ENCODE data around the gene CTRB2. TPM values are rescaled to one million over a fixed set of nuclear protein-coding genes. Genes with fewer than 3 reads are reported as not detected.
A peak's percentile ranks its signal among the peaks of the same experiment; 100 is the strongest.

Gene CTRB2
- total and polyA plus RNA-seq, 2 of the 8 experiments (the other 6 are each of a cell fraction or from before 2014, with no cell fraction given) = not detected

- CTCF ChIA-PET (ENCODE audit: partially characterized antibody) = interaction anchor here (0.6 to 3.0 kb wide), 9 partner anchors 11 to 157 kb away, joined by 3 to 10 read pairs (median 4); partner anchors contain the start of gene CTRB2
- no peak for DNase-seq (ENCODE audit: low read depth in 1 of 2, low spot score in 2 of 2)
Observed at GRCh38 chr16:75228143-75228976, 21.4 kb upstream of the CTRB2 start.

More at GRCh38 chr16:75228143-75228976, 21.4 kb upstream of the CTRB2 start:
- Histone ChIP-seq H2BK5ac (ENCODE audit: low read depth, low read length) (no peak overlapping the region), H3K56ac (replicated peaks; ENCODE audit: insufficient read length, low read depth, low read length) (no peak overlapping the region), H3K79me1 (ENCODE audit: low read depth, low read length) (no peaks in the 10 kb centered on the region), H4K91ac (replicated peaks; ENCODE audit: insufficient read length, low read length) (no peak overlapping the region), H3K4me1 (replicated peaks in 1 of 4; ENCODE audit: control insufficient read depth in 3 of 4, insufficient read depth in 4 of 4, low read length in 3 of 4) (peaks cover 0 to 4% (median 0%) of the 10 kb centered on the region in 4 experiments; a peak in 1 of 7 replicates), H3K79me2 (ENCODE audit: control insufficient read depth in 1 of 2, insufficient read depth in 2 of 2, low read length in 2 of 2) (no peaks in the 10 kb centered on the region), H3K14ac (ENCODE audit: insufficient read length) (no peak overlapping the region), H3K4me2 (ENCODE audit: insufficient read depth in 1 of 2, low read depth in 2 of 2, low read length in 2 of 2) (no peak overlapping the region), H3K23ac (ENCODE audit: insufficient read length) (no peak overlapping the region), H3K27me3 (replicated peaks in 1 of 4; ENCODE audit: control insufficient read depth in 3 of 4, extremely low read depth in 1 of 4, insufficient read depth in 3 of 4, low read length in 3 of 4) (no peaks in the 10 kb centered on the region), H2BK15ac (ENCODE audit: low read length) (no peak overlapping the region), H4K8ac (ENCODE audit: extremely low read depth, insufficient read depth, low read length) (no peak overlapping the region), H3K27ac (ENCODE audit: low read depth, low read length) (no peak overlapping the region), H2AFZ (ENCODE audit: low read length) (no peak overlapping the region), H3K4ac (replicated peaks; ENCODE audit: insufficient read length, low read depth, low read length) (no peak overlapping the region), H3K18ac (ENCODE audit: extremely low read depth, low read length) (no peak overlapping the region), H2BK12ac (ENCODE audit: low read depth, low read length) (no peak overlapping the region), H4K5ac (ENCODE audit: insufficient read length, low read depth, low read length) (no peak overlapping the region), H2BK20ac (ENCODE audit: low read length) (no peak overlapping the region), H3K9me3 (ENCODE audit: insufficient read depth in 2 of 2, low read depth in 1 of 2, low read length in 1 of 2) (no peaks in the 10 kb centered on the region), H4K20me1 (replicated peaks in 1 of 2; ENCODE audit: control insufficient read depth in 1 of 2, insufficient read depth in 2 of 2, low read length in 2 of 2) (peaks cover 5 to 11% of the 10 kb centered on the region in 2 experiments), H2AK5ac (ENCODE audit: low read depth, low read length) (no peak overlapping the region), H3K36me3 (ENCODE audit: control insufficient read depth in 2 of 4, insufficient read depth in 4 of 4, low read length in 3 of 4) (peaks cover 9 to 26% (median 18%) of the 10 kb centered on the region in 4 experiments), H3K23me2 (ENCODE audit: low read depth, low read length) (no peaks in the 10 kb centered on the region), H3K4me3 (ENCODE audit: extremely low read depth in 1 of 4, insufficient read depth in 2 of 4, low read depth in 3 of 4, low read length in 4 of 4) (no peak overlapping the region), H2BK120ac (replicated peaks; ENCODE audit: low read depth, low read length) (no peak overlapping the region), H3K9ac (replicated peaks in 1 of 4; ENCODE audit: extremely low read depth in 1 of 4, low read depth in 3 of 4, low read length in 3 of 4) (no peak overlapping the region)
- 90% methylated on average over 17 of the region's 17 CpGs; no CpG with 5 or more reads in 1 of the 2 experiments for WGBS, 2 experiments (ENCODE audit: extremely low coverage in 1 of 2, insufficient coverage in 1 of 2, insufficient read length in 1 of 2, insufficient replicate concordance in 2 of 2, low coverage in 1 of 2, low lambda C conversion rate in 2 of 2, missing lambda C conversion rate in 1 of 2)
- no peak for FAIRE-seq
- TF ChIP-seq FOSL1 (IDR thresholded peaks at IDR 0.05; ENCODE audit: insufficient read depth, low read depth, low read length) (no peak), POLR2A (IDR thresholded peaks at IDR 0.05; ENCODE audit: control extremely low read depth in 1 of 2, low read depth in 2 of 2, low read length in 2 of 2) (peak in 1 of 2 experiments; percentile 68; a peak in 2 of 3 replicates)
- POLR2A ChIA-PET (ENCODE audit: partially characterized antibody) = interaction anchor here (0.7 to 22.7 kb wide), 13 partner anchors 12 to 205 kb away, joined by 3 to 375 read pairs (median 3); partner anchors contain the start of genes BCAR1 and CTRB2
